WTC11 (cell line): ENCODE measurements around the gene CXCL16. TPM values are rescaled to one million over a fixed set of nuclear protein-coding genes. Genes with fewer than 3 reads are reported as not detected.
A peak's percentile ranks its signal among the peaks of the same experiment; 100 is the strongest.

Experiments
- ATAC-seq: fragments of 200-7000 bp; cut with Tn5 transposase; 2 replicates; pipeline ENCODE4 v1.10.0; 2021; ENCODE audit warnings: mild to moderate bottlenecking, moderate library complexity
- CTCF ChIA-PET: fragments of 300-600 bp; sonication (Branson Sonifier 250); formaldehyde crosslinking; loops from one replicate; lab custom pipeline; 2021; ENCODE audit warnings: antibody characterized with exemption; lab: Charles Lee
- POLR2A ChIA-PET: fragments of 350-600 bp; sonication (Branson Sonifier 250); formaldehyde crosslinking; loops from one replicate; lab custom pipeline; 2021; ENCODE audit warnings: antibody characterized with exemption; lab: Charles Lee
- DNase-seq: peaks from one replicate; pipeline ENCODE4 v3.0.0; 2021; ENCODE audit warnings: low spot score
- H3K27ac Mint-ChIP-seq: 2 replicates; pipeline ENCODE4 v1.8.0; 2021; ENCODE audit warnings: mixed read lengths
- H3K27me3 Mint-ChIP-seq: 2 replicates; pipeline ENCODE4 v1.8.0; 2021; ENCODE audit warnings: low read depth, mild to moderate bottlenecking, moderate library complexity, mixed read lengths
- H3K36me3 Mint-ChIP-seq: 2 replicates; pipeline ENCODE4 v1.8.0; 2021; ENCODE audit warnings: mixed read lengths
- H3K4me1 Mint-ChIP-seq: 2 replicates; pipeline ENCODE4 v1.8.0; 2022; ENCODE audit warnings: mixed read lengths
- H3K4me3 Mint-ChIP-seq: 2 replicates; pipeline ENCODE4 v1.8.0; 2021; ENCODE audit warnings: mild to moderate bottlenecking, moderate library complexity, mixed read lengths
- H3K9me3 Mint-ChIP-seq: 2 replicates; pipeline ENCODE4 v1.8.0; 2021; ENCODE audit warnings: mixed read lengths
- CREB1 ChIP-seq: sonication (generic); formaldehyde crosslinking; IDR thresholded peaks from 2 replicates; pipeline ENCODE4 v1.8.0; 2023; ENCODE audit warnings: mild to moderate bottlenecking, missing genetic modification reagents
- CREM ChIP-seq: sonication (generic); formaldehyde crosslinking; IDR thresholded peaks from 2 replicates; pipeline ENCODE4 v1.8.1; 2022; ENCODE audit warnings: mild to moderate bottlenecking, missing genetic modification reagents, moderate library complexity
- ELF4 ChIP-seq: sonication (generic); formaldehyde crosslinking; IDR thresholded peaks from 2 replicates; pipeline ENCODE4 v1.8.1; 2022; ENCODE audit warnings: low read depth, mild to moderate bottlenecking, moderate library complexity, missing genetic modification reagents
- FOXJ3 ChIP-seq: sonication (generic); formaldehyde crosslinking; IDR thresholded peaks from 2 replicates; pipeline ENCODE4 v1.9.0; 2021; ENCODE audit warnings: missing genetic modification reagents, mild to moderate bottlenecking, borderline replicate concordance
- HMGA2 ChIP-seq: fragments of 250-450 bp; sonication (Bioruptor Pico); IDR thresholded peaks from 2 replicates; pipeline ENCODE4 v1.4.0; 2021; ENCODE audit warnings: mild to moderate bottlenecking, moderate library complexity
- JAZF1 ChIP-seq: fragments of 250-450 bp; sonication (Bioruptor Pico); IDR thresholded peaks from 2 replicates; pipeline ENCODE4 v1.9.0; 2021; ENCODE audit warnings: moderate library complexity, mild to moderate bottlenecking, inconsistent platforms
- JUN ChIP-seq: sonication (generic); formaldehyde crosslinking; IDR thresholded peaks from 2 replicates; pipeline ENCODE4 v1.8.0; 2023; ENCODE audit warnings: mild to moderate bottlenecking, missing genetic modification reagents
- NR3C1 ChIP-seq: sonication (generic); formaldehyde crosslinking; conservative IDR thresholded peaks from 2 replicates; pipeline ENCODE4 v1.8.1; 2023; ENCODE audit warnings: low read depth, mild to moderate bottlenecking, missing genetic modification reagents
- RORB ChIP-seq: fragments of 250-450 bp; sonication (Bioruptor Pico); IDR thresholded peaks from 2 replicates; pipeline ENCODE4 v1.9.0; 2021; ENCODE audit warnings: mild to moderate bottlenecking
- SMAD4 ChIP-seq: sonication (generic); formaldehyde crosslinking; IDR thresholded peaks from 2 replicates; pipeline ENCODE4 v1.8.0; 2022; ENCODE audit warnings: mild to moderate bottlenecking, missing genetic modification reagents
- TEAD4 ChIP-seq: sonication (generic); formaldehyde crosslinking; IDR thresholded peaks from 2 replicates; pipeline ENCODE4 v1.8.0; 2022; ENCODE audit warnings: mild to moderate bottlenecking, missing genetic modification reagents
- ZNF232 ChIP-seq: sonication (generic); formaldehyde crosslinking; IDR thresholded peaks from 2 replicates; pipeline ENCODE4 v1.8.0; 2022; ENCODE audit warnings: mild to moderate bottlenecking, missing genetic modification reagents
- ZNF671 ChIP-seq: fragments of 250-450 bp; sonication (Bioruptor Pico); IDR thresholded peaks from 2 replicates; pipeline ENCODE4 v1.8.0; 2021; ENCODE audit warnings: mild to moderate bottlenecking
- total RNA-seq: library from RNA; stranded (reverse); gene quantifications from 3 replicates; pipeline ENCODE4 v1.2.3, GENCODE V29; 2021
- TF ChIP-seq, protein P1 (sequence below): sonication (generic); formaldehyde crosslinking; IDR thresholded peaks from 2 replicates; pipeline ENCODE4 v1.8.0; 2022; ENCODE audit warnings: mild to moderate bottlenecking, missing genetic modification reagents
- TF ChIP-seq, protein P2 (sequence below): fragments of 250-450 bp; sonication (Bioruptor Pico); IDR thresholded peaks from 2 replicates; pipeline ENCODE4 v1.9.0; 2021; ENCODE audit warnings: moderate library complexity, mild to moderate bottlenecking, inconsistent platforms, borderline replicate concordance
- TF ChIP-seq, protein P3 (sequence below): sonication (generic); formaldehyde crosslinking; conservative IDR thresholded peaks from 2 replicates; pipeline ENCODE4 v1.8.1; 2022; ENCODE audit warnings: mild to moderate bottlenecking, missing genetic modification reagents
- TF ChIP-seq, protein P4 (sequence below): sonication (generic); formaldehyde crosslinking; IDR thresholded peaks from 2 replicates; pipeline ENCODE4 v1.8.1; 2022; ENCODE audit warnings: low read depth, missing genetic modification reagents, borderline replicate concordance
- TF ChIP-seq, protein P5 (sequence below): sonication (generic); formaldehyde crosslinking; IDR thresholded peaks from 2 replicates; pipeline ENCODE4 v1.8.1; 2023; ENCODE audit warnings: mild to moderate bottlenecking, missing genetic modification reagents
- TF ChIP-seq, protein P6 (sequence below): fragments of 250-450 bp; sonication (Bioruptor Pico); IDR thresholded peaks from 2 replicates; pipeline ENCODE4 v1.9.0; 2021; ENCODE audit warnings: mild to moderate bottlenecking
- TF ChIP-seq, protein P7 (sequence below): sonication (generic); formaldehyde crosslinking; IDR thresholded peaks from 2 replicates; pipeline ENCODE4 v1.8.0; 2022; ENCODE audit warnings: missing genetic modification reagents
- TF ChIP-seq, protein P8 (sequence below): sonication (generic); formaldehyde crosslinking; IDR thresholded peaks from 2 replicates; pipeline ENCODE4 v1.8.0; 2022; ENCODE audit warnings: mild to moderate bottlenecking, missing genetic modification reagents

The CXCL16 gene
- total RNA-seq, 1 experiment from 2014 or later, result 3.8 TPM

DNA sequence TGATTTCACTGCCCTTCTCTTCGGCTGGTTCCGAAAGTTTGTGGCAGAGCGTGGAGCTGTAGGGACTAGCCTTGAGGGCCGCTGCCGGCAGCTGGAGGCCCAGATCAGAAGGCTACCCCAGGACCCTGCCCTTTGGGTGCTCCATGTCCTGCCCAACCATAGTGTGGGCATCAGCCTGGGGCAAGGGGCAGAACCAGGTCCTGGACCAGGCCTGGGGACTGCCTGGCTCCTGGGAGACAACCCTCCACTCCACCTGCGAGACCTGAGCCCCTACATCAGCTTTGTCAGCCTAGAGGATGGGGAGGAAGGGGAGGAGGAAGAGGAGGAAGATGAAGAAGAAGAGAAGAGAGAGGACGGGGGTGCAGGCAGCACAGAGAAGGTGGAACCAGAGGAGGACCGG lies 856 bp upstream of the CXCL16 start:
- ChIA-PET POLR2A (no interaction called here), CTCF (interaction anchor here (1.3 kb wide), 1 partner anchor 9 kb away, joined by 5 read pairs; the partner anchor contains the start of gene MED11)
- DNase-seq, result no peak
- no peaks in the 10 kb centered on the region for H3K36me3 Mint-ChIP-seq
- H3K4me3 Mint-ChIP-seq, result peak overlapping the region; percentile 73
- no peak for TF ChIP-seq SMAD4 (CRISPR knock-in tag)
- TF ChIP-seq JAZF1 (CRISPR knock-in tag), result no peak
- TF ChIP-seq, protein P1, sequence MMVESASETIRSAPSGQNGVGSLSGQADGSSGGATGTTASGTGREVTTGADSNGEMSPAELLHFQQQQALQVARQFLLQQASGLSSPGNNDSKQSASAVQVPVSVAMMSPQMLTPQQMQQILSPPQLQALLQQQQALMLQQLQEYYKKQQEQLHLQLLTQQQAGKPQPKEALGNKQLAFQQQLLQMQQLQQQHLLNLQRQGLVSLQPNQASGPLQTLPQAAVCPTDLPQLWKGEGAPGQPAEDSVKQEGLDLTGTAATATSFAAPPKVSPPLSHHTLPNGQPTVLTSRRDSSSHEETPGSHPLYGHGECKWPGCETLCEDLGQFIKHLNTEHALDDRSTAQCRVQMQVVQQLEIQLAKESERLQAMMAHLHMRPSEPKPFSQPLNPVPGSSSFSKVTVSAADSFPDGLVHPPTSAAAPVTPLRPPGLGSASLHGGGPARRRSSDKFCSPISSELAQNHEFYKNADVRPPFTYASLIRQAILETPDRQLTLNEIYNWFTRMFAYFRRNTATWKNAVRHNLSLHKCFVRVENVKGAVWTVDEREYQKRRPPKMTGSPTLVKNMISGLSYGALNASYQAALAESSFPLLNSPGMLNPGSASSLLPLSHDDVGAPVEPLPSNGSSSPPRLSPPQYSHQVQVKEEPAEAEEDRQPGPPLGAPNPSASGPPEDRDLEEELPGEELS (CRISPR knock-in tag), result no peak
- no peak for TF ChIP-seq RORB (CRISPR knock-in tag)
- TF ChIP-seq, protein P2, sequence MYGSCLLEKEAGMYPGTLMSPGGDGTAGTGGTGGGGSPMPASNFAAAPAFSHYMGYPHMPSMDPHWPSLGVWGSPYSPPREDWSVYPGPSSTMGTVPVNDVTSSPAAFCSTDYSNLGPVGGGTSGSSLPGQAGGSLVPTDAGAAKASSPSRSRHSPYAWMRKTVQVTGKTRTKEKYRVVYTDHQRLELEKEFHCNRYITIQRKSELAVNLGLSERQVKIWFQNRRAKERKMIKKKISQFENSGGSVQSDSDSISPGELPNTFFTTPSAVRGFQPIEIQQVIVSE (CRISPR knock-in tag), result no peak
- TF ChIP-seq FOXJ3 (CRISPR knock-in tag), result no peak
- TF ChIP-seq ZNF232 (CRISPR knock-in tag), result no peak
- TF ChIP-seq, all 79 proteins: peak for 0
- no peak for ATAC-seq
- Mint-ChIP-seq H3K27ac (no peak overlapping the region), H3K27me3 (peaks cover 87% of the 10 kb centered on the region), H3K9me3 (no peaks in the 10 kb centered on the region), H3K4me1 (peaks cover 19% of the 10 kb centered on the region)

DNA sequence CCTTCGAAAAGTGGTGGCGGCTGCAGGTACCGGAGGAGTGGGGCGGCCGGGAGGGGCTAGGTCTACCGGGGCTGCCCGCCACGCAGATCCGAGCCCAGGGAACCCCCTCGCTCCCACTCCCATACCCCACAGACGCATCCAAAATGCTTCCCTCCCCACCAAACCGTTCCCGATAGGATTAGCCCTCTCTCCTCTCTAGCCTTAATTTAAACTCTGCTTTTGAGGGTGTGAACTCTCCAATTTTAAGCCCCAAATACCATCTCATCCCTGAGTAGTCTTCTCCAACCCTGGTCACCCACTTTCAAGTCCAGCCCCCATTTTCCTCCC lies 260 bp upstream of the CXCL16 start:
- H3K27ac Mint-ChIP-seq, result no peak overlapping the region
- H3K9me3 Mint-ChIP-seq, result no peaks in the 10 kb centered on the region
- DNase-seq, result no peak
- TF ChIP-seq, protein P1 (CRISPR knock-in tag), result no peak
- TF ChIP-seq CREB1 (CRISPR knock-in tag) (no peak), FOXJ3 (CRISPR knock-in tag) (no peak), JUN (no peak), ZNF671 (CRISPR knock-in tag) (no peak), NR3C1 (CRISPR knock-in tag) (no peak), HMGA2 (no peak), ELF4 (CRISPR knock-in tag) (no peak), CREM (CRISPR knock-in tag) (no peak), TEAD4 (CRISPR knock-in tag) (no peak)
- TF ChIP-seq, protein P3, sequence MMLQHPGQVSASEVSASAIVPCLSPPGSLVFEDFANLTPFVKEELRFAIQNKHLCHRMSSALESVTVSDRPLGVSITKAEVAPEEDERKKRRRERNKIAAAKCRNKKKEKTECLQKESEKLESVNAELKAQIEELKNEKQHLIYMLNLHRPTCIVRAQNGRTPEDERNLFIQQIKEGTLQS, result no peak
- TF ChIP-seq, protein P4, sequence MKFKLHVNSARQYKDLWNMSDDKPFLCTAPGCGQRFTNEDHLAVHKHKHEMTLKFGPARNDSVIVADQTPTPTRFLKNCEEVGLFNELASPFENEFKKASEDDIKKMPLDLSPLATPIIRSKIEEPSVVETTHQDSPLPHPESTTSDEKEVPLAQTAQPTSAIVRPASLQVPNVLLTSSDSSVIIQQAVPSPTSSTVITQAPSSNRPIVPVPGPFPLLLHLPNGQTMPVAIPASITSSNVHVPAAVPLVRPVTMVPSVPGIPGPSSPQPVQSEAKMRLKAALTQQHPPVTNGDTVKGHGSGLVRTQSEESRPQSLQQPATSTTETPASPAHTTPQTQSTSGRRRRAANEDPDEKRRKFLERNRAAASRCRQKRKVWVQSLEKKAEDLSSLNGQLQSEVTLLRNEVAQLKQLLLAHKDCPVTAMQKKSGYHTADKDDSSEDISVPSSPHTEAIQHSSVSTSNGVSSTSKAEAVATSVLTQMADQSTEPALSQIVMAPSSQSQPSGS (CRISPR knock-in tag), result no peak
- TF ChIP-seq, protein P5, sequence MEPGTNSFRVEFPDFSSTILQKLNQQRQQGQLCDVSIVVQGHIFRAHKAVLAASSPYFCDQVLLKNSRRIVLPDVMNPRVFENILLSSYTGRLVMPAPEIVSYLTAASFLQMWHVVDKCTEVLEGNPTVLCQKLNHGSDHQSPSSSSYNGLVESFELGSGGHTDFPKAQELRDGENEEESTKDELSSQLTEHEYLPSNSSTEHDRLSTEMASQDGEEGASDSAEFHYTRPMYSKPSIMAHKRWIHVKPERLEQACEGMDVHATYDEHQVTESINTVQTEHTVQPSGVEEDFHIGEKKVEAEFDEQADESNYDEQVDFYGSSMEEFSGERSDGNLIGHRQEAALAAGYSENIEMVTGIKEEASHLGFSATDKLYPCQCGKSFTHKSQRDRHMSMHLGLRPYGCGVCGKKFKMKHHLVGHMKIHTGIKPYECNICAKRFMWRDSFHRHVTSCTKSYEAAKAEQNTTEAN, result no peak
- TF ChIP-seq, protein P6, sequence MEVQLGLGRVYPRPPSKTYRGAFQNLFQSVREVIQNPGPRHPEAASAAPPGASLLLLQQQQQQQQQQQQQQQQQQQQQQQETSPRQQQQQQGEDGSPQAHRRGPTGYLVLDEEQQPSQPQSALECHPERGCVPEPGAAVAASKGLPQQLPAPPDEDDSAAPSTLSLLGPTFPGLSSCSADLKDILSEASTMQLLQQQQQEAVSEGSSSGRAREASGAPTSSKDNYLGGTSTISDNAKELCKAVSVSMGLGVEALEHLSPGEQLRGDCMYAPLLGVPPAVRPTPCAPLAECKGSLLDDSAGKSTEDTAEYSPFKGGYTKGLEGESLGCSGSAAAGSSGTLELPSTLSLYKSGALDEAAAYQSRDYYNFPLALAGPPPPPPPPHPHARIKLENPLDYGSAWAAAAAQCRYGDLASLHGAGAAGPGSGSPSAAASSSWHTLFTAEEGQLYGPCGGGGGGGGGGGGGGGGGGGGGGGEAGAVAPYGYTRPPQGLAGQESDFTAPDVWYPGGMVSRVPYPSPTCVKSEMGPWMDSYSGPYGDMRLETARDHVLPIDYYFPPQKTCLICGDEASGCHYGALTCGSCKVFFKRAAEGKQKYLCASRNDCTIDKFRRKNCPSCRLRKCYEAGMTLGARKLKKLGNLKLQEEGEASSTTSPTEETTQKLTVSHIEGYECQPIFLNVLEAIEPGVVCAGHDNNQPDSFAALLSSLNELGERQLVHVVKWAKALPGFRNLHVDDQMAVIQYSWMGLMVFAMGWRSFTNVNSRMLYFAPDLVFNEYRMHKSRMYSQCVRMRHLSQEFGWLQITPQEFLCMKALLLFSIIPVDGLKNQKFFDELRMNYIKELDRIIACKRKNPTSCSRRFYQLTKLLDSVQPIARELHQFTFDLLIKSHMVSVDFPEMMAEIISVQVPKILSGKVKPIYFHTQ (CRISPR knock-in tag), result no peak
- TF ChIP-seq, protein P7, sequence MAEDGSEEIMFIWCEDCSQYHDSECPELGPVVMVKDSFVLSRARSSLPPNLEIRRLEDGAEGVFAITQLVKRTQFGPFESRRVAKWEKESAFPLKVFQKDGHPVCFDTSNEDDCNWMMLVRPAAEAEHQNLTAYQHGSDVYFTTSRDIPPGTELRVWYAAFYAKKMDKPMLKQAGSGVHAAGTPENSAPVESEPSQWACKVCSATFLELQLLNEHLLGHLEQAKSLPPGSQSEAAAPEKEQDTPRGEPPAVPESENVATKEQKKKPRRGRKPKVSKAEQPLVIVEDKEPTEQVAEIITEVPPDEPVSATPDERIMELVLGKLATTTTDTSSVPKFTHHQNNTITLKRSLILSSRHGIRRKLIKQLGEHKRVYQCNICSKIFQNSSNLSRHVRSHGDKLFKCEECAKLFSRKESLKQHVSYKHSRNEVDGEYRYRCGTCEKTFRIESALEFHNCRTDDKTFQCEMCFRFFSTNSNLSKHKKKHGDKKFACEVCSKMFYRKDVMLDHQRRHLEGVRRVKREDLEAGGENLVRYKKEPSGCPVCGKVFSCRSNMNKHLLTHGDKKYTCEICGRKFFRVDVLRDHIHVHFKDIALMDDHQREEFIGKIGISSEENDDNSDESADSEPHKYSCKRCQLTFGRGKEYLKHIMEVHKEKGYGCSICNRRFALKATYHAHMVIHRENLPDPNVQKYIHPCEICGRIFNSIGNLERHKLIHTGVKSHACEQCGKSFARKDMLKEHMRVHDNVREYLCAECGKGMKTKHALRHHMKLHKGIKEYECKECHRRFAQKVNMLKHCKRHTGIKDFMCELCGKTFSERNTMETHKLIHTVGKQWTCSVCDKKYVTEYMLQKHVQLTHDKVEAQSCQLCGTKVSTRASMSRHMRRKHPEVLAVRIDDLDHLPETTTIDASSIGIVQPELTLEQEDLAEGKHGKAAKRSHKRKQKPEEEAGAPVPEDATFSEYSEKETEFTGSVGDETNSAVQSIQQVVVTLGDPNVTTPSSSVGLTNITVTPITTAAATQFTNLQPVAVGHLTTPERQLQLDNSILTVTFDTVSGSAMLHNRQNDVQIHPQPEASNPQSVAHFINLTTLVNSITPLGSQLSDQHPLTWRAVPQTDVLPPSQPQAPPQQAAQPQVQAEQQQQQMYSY (CRISPR knock-in tag), result no peak
- TF ChIP-seq, protein P8, sequence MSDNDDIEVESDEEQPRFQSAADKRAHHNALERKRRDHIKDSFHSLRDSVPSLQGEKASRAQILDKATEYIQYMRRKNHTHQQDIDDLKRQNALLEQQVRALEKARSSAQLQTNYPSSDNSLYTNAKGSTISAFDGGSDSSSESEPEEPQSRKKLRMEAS (CRISPR knock-in tag), result no peak

More for the DNA sequence above, 260 bp upstream of the CXCL16 start:
- POLR2A ChIA-PET, result no interaction called here
- Mint-ChIP-seq H3K27me3 (peaks cover 91% of the 10 kb centered on the region), H3K4me3 (peak overlapping the region; percentile 73), H3K36me3 (no peaks in the 10 kb centered on the region), H3K4me1 (peaks cover 15% of the 10 kb centered on the region)
- ATAC-seq, result peak; percentile 4; the same call in 1 of the 2 replicates
- CTCF ChIA-PET, result interaction anchor here (1.3 kb wide), 1 partner anchor 8 kb away, joined by 5 read pairs; the partner anchor contains the start of gene MED11
